ENCODE measurements around the gene MPP3. TPM values are rescaled to one million over a fixed set of nuclear protein-coding genes. Genes with fewer than 3 reads are reported as not detected.

The MPP3 gene
- total RNA-seq, 1 experiment from 2014 or later: 6.9 TPM

DNA sequence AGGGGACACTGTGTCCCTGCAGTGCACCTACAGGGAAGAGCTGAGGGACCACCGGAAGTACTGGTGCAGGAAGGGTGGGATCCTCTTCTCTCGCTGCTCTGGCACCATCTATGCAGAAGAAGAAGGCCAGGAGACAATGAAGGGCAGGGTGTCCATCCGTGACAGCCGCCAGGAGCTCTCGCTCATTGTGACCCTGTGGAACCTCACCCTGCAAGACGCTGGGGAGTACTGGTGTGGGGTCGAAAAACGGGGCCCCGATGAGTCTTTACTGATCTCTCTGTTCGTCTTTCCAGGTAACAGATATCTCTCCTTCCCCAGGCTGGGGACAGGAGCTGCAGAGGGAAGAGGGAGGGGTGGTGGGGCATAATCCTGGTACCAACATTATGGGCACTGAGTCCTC is 15.7 kb upstream of the MPP3 start:
- H3K27ac Mint-ChIP-seq: no peak overlapping the region; a peak in 1 of 7 replicates
- no peak overlapping the region for H4K91ac ChIP-seq (ENCODE audit: insufficient read length, low read depth, low read length)

More for the DNA sequence above, 15.7 kb upstream of the MPP3 start:
- Histone ChIP-seq H3K4me2 (ENCODE audit: insufficient read depth, insufficient read length, low read length) (no peak overlapping the region), H2BK120ac (ENCODE audit: low read depth, low read length, poor library complexity, severe bottlenecking) (no peak overlapping the region), H2AK5ac (ENCODE audit: insufficient read length, low read length) (no peak overlapping the region), H4K5ac (ENCODE audit: insufficient read length, low read depth, low read length) (no peak overlapping the region), H3K9me3 (ENCODE audit: control insufficient read depth, low read depth, low read length) (no peaks in the 10 kb centered on the region), H2BK12ac (ENCODE audit: insufficient read length, low read depth, low read length) (no peak overlapping the region), H3K79me2 (ENCODE audit: insufficient read depth, low read length) (no peaks in the 10 kb centered on the region), H3K14ac (ENCODE audit: insufficient read depth, low read length) (no peak overlapping the region), H4K20me1 (ENCODE audit: control insufficient read depth, insufficient read depth, insufficient read length) (no peaks in the 10 kb centered on the region), H3K56ac (ENCODE audit: insufficient read length, low read depth, low read length) (no peak overlapping the region), H3K27ac (ENCODE audit: insufficient read length, low read depth, low read length) (no peak overlapping the region), H3K18ac (ENCODE audit: insufficient read length, low read depth, low read length) (no peak overlapping the region), H3T11ph (ENCODE audit: low read length) (no peak overlapping the region), H2BK5ac (ENCODE audit: insufficient read length, low read length) (no peak overlapping the region), H3K23ac (ENCODE audit: insufficient read length, low read depth, low read length) (no peak overlapping the region), H4K8ac (replicated peaks; ENCODE audit: insufficient read length, low read depth, low read length) (no peak overlapping the region), H3K79me1 (ENCODE audit: insufficient read depth, low read depth, low read length, poor library complexity, severe bottlenecking) (no peaks in the 10 kb centered on the region), H3K4me1 (ENCODE audit: insufficient read depth, low read length) (peaks cover 4% of the 10 kb centered on the region), H3K4ac (ENCODE audit: low read depth, low read length) (no peak overlapping the region), H2AFZ (ENCODE audit: low read length) (no peak overlapping the region), H3K9ac (ENCODE audit: extremely low read depth, insufficient read length, low read length) (no peak overlapping the region), H2BK20ac (ENCODE audit: low read depth, low read length, poor library complexity, severe bottlenecking) (no peak overlapping the region), H2BK15ac (ENCODE audit: low read depth, low read length) (no peak overlapping the region), H3K23me2 (ENCODE audit: insufficient read length, low read depth, low read length, poor library complexity, severe bottlenecking) (no peaks in the 10 kb centered on the region), H3K27me3 (ENCODE audit: insufficient read depth, low read length) (no peaks in the 10 kb centered on the region; the same call in 1 of the 2 replicates)
- WGBS (ENCODE audit: extremely low coverage, insufficient read length, low lambda C conversion rate): no CpG with 5 or more reads among the region's 10 CpGs
- no peak for DNase-seq
- no peaks in the 10 kb centered on the region for H3K36me3 Mint-ChIP-seq (ENCODE audit: insufficient read depth in 1 of 3, low read depth in 3 of 3)
- H3K27me3 Mint-ChIP-seq (ENCODE audit: low read depth): peaks cover 11% of the 10 kb centered on the region
- no peak overlapping the region for H3K4me3 Mint-ChIP-seq
- peaks cover 13 to 19% of the 10 kb centered on the region in 2 experiments for H3K4me1 Mint-ChIP-seq
- TF ChIP-seq, protein P1, sequence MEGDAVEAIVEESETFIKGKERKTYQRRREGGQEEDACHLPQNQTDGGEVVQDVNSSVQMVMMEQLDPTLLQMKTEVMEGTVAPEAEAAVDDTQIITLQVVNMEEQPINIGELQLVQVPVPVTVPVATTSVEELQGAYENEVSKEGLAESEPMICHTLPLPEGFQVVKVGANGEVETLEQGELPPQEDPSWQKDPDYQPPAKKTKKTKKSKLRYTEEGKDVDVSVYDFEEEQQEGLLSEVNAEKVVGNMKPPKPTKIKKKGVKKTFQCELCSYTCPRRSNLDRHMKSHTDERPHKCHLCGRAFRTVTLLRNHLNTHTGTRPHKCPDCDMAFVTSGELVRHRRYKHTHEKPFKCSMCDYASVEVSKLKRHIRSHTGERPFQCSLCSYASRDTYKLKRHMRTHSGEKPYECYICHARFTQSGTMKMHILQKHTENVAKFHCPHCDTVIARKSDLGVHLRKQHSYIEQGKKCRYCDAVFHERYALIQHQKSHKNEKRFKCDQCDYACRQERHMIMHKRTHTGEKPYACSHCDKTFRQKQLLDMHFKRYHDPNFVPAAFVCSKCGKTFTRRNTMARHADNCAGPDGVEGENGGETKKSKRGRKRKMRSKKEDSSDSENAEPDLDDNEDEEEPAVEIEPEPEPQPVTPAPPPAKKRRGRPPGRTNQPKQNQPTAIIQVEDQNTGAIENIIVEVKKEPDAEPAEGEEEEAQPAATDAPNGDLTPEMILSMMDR (conservative IDR thresholded peaks at IDR 0.05): no peak
- H3K9me3 Mint-ChIP-seq: no peaks in the 10 kb centered on the region; a peak in 1 of 5 replicates

All from H9 (cell line).